H9 (cell line): ENCODE results near the gene AFAP1L1. TPM values are rescaled to one million over a fixed set of nuclear protein-coding genes. Genes with fewer than 3 reads are reported as not detected.

Source experiments
- DNase-seq: peaks from one replicate; pipeline ENCODE4 v3.0.0-alpha.2; 2017
- H2AFZ ChIP-seq: one replicate; pipeline ENCODE4 v1.6.1; 2013; ENCODE audit warnings: mild to moderate bottlenecking, low read length, control low read depth, moderate library complexity
- H2AK5ac ChIP-seq: 2 replicates; pipeline ENCODE4 v1.6.1; 2013; ENCODE audit warnings: low read length, control low read depth, mixed read lengths; ENCODE audit not compliant: insufficient read length
- H2BK120ac ChIP-seq: one replicate; pipeline ENCODE4 v1.6.1; 2013; ENCODE audit warnings: low read depth, mild to moderate bottlenecking, low read length, control low read depth, inconsistent platforms; ENCODE audit not compliant: poor library complexity, severe bottlenecking
- H2BK12ac ChIP-seq: 2 replicates; pipeline ENCODE4 v1.6.1; 2013; ENCODE audit warnings: low read length, control low read depth, mixed read lengths, low read depth; ENCODE audit not compliant: insufficient read length
- H2BK15ac ChIP-seq: 2 replicates; pipeline ENCODE4 v1.6.1; 2013; ENCODE audit warnings: low read depth, low read length, control low read depth
- H2BK20ac ChIP-seq: one replicate; pipeline ENCODE4 v1.6.1; 2013; ENCODE audit warnings: low read depth, mild to moderate bottlenecking, low read length, control low read depth, inconsistent platforms; ENCODE audit not compliant: poor library complexity, severe bottlenecking
- H2BK5ac ChIP-seq: 2 replicates; pipeline ENCODE4 v1.6.1; 2013; ENCODE audit warnings: low read length, control low read depth, mixed read lengths; ENCODE audit not compliant: insufficient read length
- H3K14ac ChIP-seq: 2 replicates; pipeline ENCODE4 v1.6.1; 2013; ENCODE audit warnings: low read length, control low read depth; ENCODE audit not compliant: insufficient read depth
- H3K18ac ChIP-seq: 2 replicates; pipeline ENCODE4 v1.6.1; 2013; ENCODE audit warnings: low read depth, mild to moderate bottlenecking, mixed read lengths, low read length, control low read depth; ENCODE audit not compliant: insufficient read length
- H3K23ac ChIP-seq: 2 replicates; pipeline ENCODE4 v1.6.1; 2013; ENCODE audit warnings: low read length, control low read depth, mixed read lengths, low read depth; ENCODE audit not compliant: insufficient read length
- H3K23me2 ChIP-seq: 2 replicates; pipeline ENCODE4 v1.6.1; 2013; ENCODE audit warnings: low read depth, mild to moderate bottlenecking, mixed read lengths, low read length, control low read depth; ENCODE audit not compliant: insufficient read length, poor library complexity, severe bottlenecking
- H3K27ac ChIP-seq: 2 replicates; pipeline ENCODE4 v1.5.1; 2013; ENCODE audit warnings: low read length, control low read depth, mixed read lengths, low read depth; ENCODE audit not compliant: insufficient read length
- H3K27me3 ChIP-seq: 2 replicates; pipeline ENCODE4 v1.6.1; 2013; ENCODE audit warnings: low read length, control low read depth, inconsistent platforms; ENCODE audit not compliant: insufficient read depth
- H3K4ac ChIP-seq: 2 replicates; pipeline ENCODE4 v1.6.1; 2013; ENCODE audit warnings: low read depth, mild to moderate bottlenecking, control low read depth, inconsistent platforms, low read length, moderate library complexity
- H3K4me1 ChIP-seq: 2 replicates; pipeline ENCODE4 v1.6.1; 2013; ENCODE audit warnings: low read length, control low read depth, inconsistent platforms; ENCODE audit not compliant: insufficient read depth
- H3K4me2 ChIP-seq: 2 replicates; pipeline ENCODE4 v1.6.1; 2013; ENCODE audit warnings: low read length, control low read depth, mixed read lengths; ENCODE audit not compliant: insufficient read length, insufficient read depth
- H3K56ac ChIP-seq: 2 replicates; pipeline ENCODE4 v1.6.1; 2013; ENCODE audit warnings: low read depth, mild to moderate bottlenecking, mixed read lengths, low read length, control low read depth; ENCODE audit not compliant: insufficient read length
- H3K79me1 ChIP-seq: 2 replicates; pipeline ENCODE4 v1.6.1; 2013; ENCODE audit warnings: low read depth, mild to moderate bottlenecking, moderate library complexity, low read length, control low read depth, inconsistent platforms; ENCODE audit not compliant: insufficient read depth, poor library complexity, severe bottlenecking
- H3K79me2 ChIP-seq: 2 replicates; pipeline ENCODE4 v1.6.1; 2013; ENCODE audit warnings: low read length, control low read depth, inconsistent platforms; ENCODE audit not compliant: insufficient read depth
- H3K9ac ChIP-seq: 2 replicates; pipeline ENCODE4 v1.6.1; 2013; ENCODE audit warnings: low read length, control low read depth, mixed read lengths; ENCODE audit not compliant: insufficient read length; ENCODE audit errors: extremely low read depth
- H3K9me3 ChIP-seq: one replicate; pipeline ENCODE4 v1.6.1; 2013; ENCODE audit warnings: low read depth, low read length, inconsistent platforms; ENCODE audit not compliant: control insufficient read depth
- H3T11ph ChIP-seq: one replicate; pipeline ENCODE4 v1.6.1; 2013; ENCODE audit warnings: mild to moderate bottlenecking, low read length, control low read depth, inconsistent platforms
- H4K20me1 ChIP-seq: one replicate; pipeline ENCODE4 v1.6.1; 2013; ENCODE audit not compliant: control insufficient read depth, insufficient read length, insufficient read depth
- H4K5ac ChIP-seq: 2 replicates; pipeline ENCODE4 v1.6.1; 2013; ENCODE audit warnings: low read depth, mild to moderate bottlenecking, mixed read lengths, low read length, control low read depth; ENCODE audit not compliant: insufficient read length
- H4K8ac ChIP-seq: replicated peaks from 2 replicates; pipeline ENCODE4 v1.6.1; 2013; ENCODE audit warnings: low read length, control low read depth, mixed read lengths, low read depth; ENCODE audit not compliant: insufficient read length
- H4K91ac ChIP-seq: 2 replicates; pipeline ENCODE4 v1.6.1; 2013; ENCODE audit warnings: low read depth, mild to moderate bottlenecking, moderate library complexity, mixed read lengths, low read length, control low read depth; ENCODE audit not compliant: insufficient read length
- H3K27ac Mint-ChIP-seq, 3 experiments: 2 replicates in 2 of 3; 3 replicates in 1 of 3; pipeline ENCODE4 v1.8.0; 2020 to 2021; ENCODE audit warnings: mixed read lengths in 3 of 3, mild to moderate bottlenecking in 1 of 3, moderate library complexity in 1 of 3
- H3K27me3 Mint-ChIP-seq: 2 replicates; pipeline ENCODE4 v1.8.0; 2021; ENCODE audit warnings: low read depth, mild to moderate bottlenecking, moderate library complexity, mixed read lengths
- H3K36me3 Mint-ChIP-seq, 3 experiments: 2 replicates in 2 of 3; 3 replicates in 1 of 3; pipeline ENCODE4 v1.8.0; 2020 to 2021; ENCODE audit warnings: low read depth in 3 of 3, mixed read lengths in 3 of 3; ENCODE audit not compliant: insufficient read depth in 1 of 3
- H3K4me1 Mint-ChIP-seq, 2 experiments: 2 replicates each; pipeline ENCODE4 v1.8.0; 2020; ENCODE audit warnings: mixed read lengths in 2 of 2
- H3K4me3 Mint-ChIP-seq, 2 experiments: 2 replicates in 1 of 2; 3 replicates in 1 of 2; pipeline ENCODE4 v1.8.0; 2020 to 2021; ENCODE audit warnings: mild to moderate bottlenecking in 2 of 2, mixed read lengths in 2 of 2, moderate library complexity in 1 of 2
- H3K9me3 Mint-ChIP-seq, 2 experiments: 2 replicates in 1 of 2; 3 replicates in 1 of 2; pipeline ENCODE4 v1.8.0; 2020; ENCODE audit warnings: mild to moderate bottlenecking in 2 of 2, mixed read lengths in 2 of 2, moderate library complexity in 1 of 2
- CTCF ChIP-seq: fragments of 200-600 bp; sonication (generic); conservative IDR thresholded peaks from 3 replicates; pipeline ENCODE4 v1.8.0; 2021; ENCODE audit warnings: antibody characterized with exemption, mild to moderate bottlenecking
- WGBS: extraction: QIAGEN DNeasy Blood & Tissue Kit; methylation state at CpG from one replicate; pipeline ENCODE4 v1.1.7; 2013; ENCODE audit warnings: missing lambda C conversion rate, low lambda C conversion rate, mixed read lengths; ENCODE audit not compliant: insufficient read length; ENCODE audit errors: extremely low coverage; 5-methylcytosine and 5-hydroxymethylcytosine counted together
- total RNA-seq: library from RNA; stranded (reverse); gene quantifications from 2 replicates; pipeline ENCODE4 v1.2.1, GENCODE V29; 2021

Gene AFAP1L1
- total RNA-seq, 1 experiment from 2014 or later, result 1.8 TPM

GRCh38 chr5:149288436-149288835 lies 16.8 kb downstream of the AFAP1L1 start:
- Histone ChIP-seq H3K79me2 (no peaks in the 10 kb centered on the region), H3K9ac (no peak overlapping the region), H3K56ac (no peak overlapping the region), H2BK20ac (no peak overlapping the region), H3K23me2 (no peaks in the 10 kb centered on the region), H3K23ac (no peak overlapping the region), H3K18ac (no peak overlapping the region), H2AK5ac (no peak overlapping the region), H2BK120ac (no peak overlapping the region), H2BK12ac (no peak overlapping the region), H3K27ac (no peak overlapping the region), H3K4me2 (no peak overlapping the region), H4K8ac (no peak overlapping the region), H3K27me3 (no peaks in the 10 kb centered on the region), H3T11ph (no peak overlapping the region), H4K5ac (no peak overlapping the region), H2BK5ac (no peak overlapping the region), H3K9me3 (no peaks in the 10 kb centered on the region), H3K14ac (no peak overlapping the region), H2AFZ (no peak overlapping the region), H2BK15ac (no peak overlapping the region), H4K20me1 (no peaks in the 10 kb centered on the region), H3K4ac (no peak overlapping the region), H4K91ac (no peak overlapping the region), H3K4me1 (no peaks in the 10 kb centered on the region), H3K79me1 (no peaks in the 10 kb centered on the region)
- no CpG with 5 or more reads among the region's 8 CpGs for WGBS
- Mint-ChIP-seq H3K36me3 (no peaks in the 10 kb centered on the region), H3K4me1 (peaks cover 12 to 14% of the 10 kb centered on the region in 2 experiments), H3K27ac (no peak overlapping the region), H3K27me3 (no peaks in the 10 kb centered on the region; the same call in 1 of the 2 replicates), H3K9me3 (no peaks in the 10 kb centered on the region), H3K4me3 (no peak overlapping the region)
- no peak for TF ChIP-seq CTCF
- no peak for DNase-seq
